PC-9 (cell line): ENCODE results near the gene USP9X.

Source experiments
- CTCF ChIP-seq: fragments of 200-600 bp; sonication (generic); conservative IDR thresholded peaks from 2 replicates; pipeline ENCODE4 v1.6.1; 2017; ENCODE audit warnings: mixed run types, antibody characterized with exemption, mild to moderate bottlenecking, moderate library complexity
- EZH2 ChIP-seq: fragments of 200-600 bp; sonication (generic); IDR thresholded peaks from 2 replicates; pipeline ENCODE4 v1.8.0; 2017; ENCODE audit warnings: antibody characterized with exemption, low read depth

DNA sequence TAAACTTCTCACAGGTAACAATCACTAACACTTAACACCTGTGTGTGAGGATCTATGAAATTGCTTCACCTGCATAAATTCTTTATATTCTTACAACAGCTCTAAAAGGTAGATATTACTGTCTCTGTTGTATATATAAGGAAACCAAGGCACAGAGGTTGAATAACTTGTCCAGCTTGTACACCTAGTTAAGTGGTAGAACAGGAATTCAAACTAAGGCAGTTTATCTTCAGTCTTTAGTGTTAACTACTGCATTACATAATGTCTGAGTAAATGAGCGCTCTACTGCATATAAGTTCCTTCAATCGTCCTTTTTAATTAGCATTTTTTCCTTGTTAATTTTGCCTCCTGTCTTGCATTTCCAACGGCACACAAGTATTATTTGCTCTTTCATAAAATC lies 15.0 kb downstream of the USP9X start:
- TF ChIP-seq CTCF (no peak), EZH2 (no peak)
